ENCODE measurements around the gene CHAF1A. TPM values are rescaled to one million over a fixed set of nuclear protein-coding genes. Genes with fewer than 3 reads are reported as not detected.

Gene CHAF1A
- total and polyA plus RNA-seq, 2 of the 8 experiments (the other 6 are each of a cell fraction or from before 2014, with no cell fraction given), result 122 to 147 TPM

GRCh38 chr19:4437103-4437502 is 34.7 kb downstream of the CHAF1A start (continued):
- TF ChIP-seq CHD7 (IDR thresholded peaks at IDR 0.05; ENCODE audit: insufficient replicate concordance, low read length) (no peak), SRF (IDR thresholded peaks at IDR 0.05; ENCODE audit: low read depth, low read length) (no peak)
